HL-60/S4 treated with phorbol 12-myristate 13-acetate at 8.2 ng/mL for 4 days and 3 days (cell line): ENCODE measurements around the gene KLB.
"Not testable (repeated sequence)": the region's sequence is repeated elsewhere in the genome, so short reads cannot be mapped to it uniquely, and the experiment has no call there.

ENCODE experiments used
- in situ Hi-C: fragments of 300-500 bp; cut with MboI; formaldehyde crosslinking; loops from 2 replicates; pipeline ENCODE4 v1.15.0; 2022; ENCODE audit warnings: low sequenced_read_pairs

Gene KLB

DNA sequence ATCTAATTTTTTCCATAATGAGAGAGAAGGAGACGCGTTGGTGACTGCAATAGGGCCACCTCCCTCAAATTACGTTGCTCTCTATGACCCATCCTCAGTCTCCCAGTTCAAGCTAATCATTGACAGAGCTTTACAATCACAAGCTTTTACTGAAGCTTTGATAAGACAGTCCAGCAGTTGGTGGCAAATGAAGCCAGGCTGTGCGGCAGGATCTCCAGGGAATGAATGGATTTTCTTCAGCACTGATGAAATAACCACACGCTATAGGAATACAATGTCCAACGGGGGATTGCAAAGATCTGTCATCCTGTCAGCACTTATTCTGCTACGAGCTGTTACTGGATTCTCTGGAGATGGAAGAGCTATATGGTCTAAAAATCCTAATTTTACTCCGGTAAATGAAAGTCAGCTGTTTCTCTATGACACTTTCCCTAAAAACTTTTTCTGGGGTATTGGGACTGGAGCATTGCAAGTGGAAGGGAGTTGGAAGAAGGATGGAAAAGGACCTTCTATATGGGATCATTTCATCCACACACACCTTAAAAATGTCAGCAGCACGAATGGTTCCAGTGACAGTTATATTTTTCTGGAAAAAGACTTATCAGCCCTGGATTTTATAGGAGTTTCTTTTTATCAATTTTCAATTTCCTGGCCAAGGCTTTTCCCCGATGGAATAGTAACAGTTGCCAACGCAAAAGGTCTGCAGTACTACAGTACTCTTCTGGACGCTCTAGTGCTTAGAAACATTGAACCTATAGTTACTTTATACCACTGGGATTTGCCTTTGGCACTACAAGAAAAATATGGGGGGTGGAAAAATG is at the start of gene KLB:
KLB (plus strand) TSS at position 168 of the 821 bp plus-strand sequence; CDS start at position 188, 20 bp downstream.
- in situ Hi-C loops = no loop called here

DNA sequence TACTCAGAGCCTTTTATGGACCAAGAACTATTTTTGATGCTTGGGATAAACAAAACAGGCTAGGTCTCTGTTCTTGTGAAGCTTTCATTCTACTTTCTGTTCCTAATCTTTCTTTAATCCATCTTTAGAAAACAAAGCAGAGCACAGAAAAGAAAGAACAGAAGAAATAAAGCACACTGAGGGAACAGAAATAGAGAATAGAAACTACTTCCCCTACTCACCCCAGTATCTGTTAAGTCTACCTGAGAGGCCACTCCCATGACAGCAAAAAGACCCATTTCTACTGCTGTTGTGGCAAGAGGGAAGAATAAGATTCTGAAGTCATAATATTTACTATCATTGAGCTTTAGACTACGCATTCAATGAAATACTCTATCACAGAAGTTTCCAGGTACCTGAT is 49.7 kb upstream of the KLB start:
- in situ Hi-C loops = no loop called here

GRCh38 chr4:39360611-39361010 is 46.1 kb upstream of the KLB start:
- in situ Hi-C loops = not testable (repeated sequence)

- in situ Hi-C loops = no loop called here
Observed at GRCh38 chr4:39362827-39363226, 43.9 kb upstream of the KLB start.

GRCh38 chr4:39363773-39364393 is 42.8 kb upstream of the KLB start:
- in situ Hi-C loops = no loop called here

DNA sequence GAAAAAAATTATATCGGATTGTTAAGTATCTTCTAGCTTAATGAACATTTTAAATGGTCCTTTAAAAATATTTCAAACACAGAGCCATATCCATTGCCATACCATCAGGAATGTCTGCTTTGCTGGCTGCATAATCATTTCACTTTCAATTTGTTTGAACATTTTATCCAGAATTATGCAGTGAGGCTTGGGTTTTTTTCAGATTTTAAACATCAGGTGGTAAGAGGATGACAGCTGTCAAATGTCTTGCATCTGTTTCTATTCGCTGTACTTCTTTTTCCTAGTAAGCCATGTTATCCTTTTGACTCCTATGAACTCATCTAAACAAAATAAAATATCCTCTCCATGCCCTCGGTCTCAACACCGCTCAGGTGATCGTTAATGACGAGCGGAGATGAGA is 41.4 kb upstream of the KLB start:
- in situ Hi-C loops = no loop called here

GRCh38 chr4:39365830-39366771 is 40.6 kb upstream of the KLB start, which contains the start of gene RFC1:
Gene RFC1 (minus strand): TSS chr4:39366362. CDS start chr4:39366241, 121 bp downstream.
- in situ Hi-C loops = no loop called here

DNA sequence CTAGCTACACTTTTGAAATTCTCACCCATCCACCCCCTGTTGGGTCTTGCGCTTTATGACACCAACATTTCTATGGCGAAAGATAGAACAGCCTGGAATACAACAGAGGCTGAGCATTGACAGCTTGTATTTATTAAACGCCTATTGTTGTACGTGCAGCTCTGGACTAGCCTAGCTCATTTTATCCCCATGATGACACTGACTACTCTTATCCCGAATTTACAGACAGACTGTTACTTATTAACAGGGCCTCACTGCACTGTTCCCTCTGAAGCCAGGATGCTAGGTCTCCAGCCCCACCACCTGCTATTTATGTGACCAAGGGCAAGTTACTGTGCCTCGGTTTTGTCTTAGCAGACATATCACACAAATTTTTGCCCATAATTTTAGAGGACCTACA is 39.6 kb upstream of the KLB start:
- in situ Hi-C loops = no loop called here

- in situ Hi-C loops = no loop called here
Observed at GRCh38 chr4:39369301-39369700, 37.4 kb upstream of the KLB start.

GRCh38 chr4:39371209-39371608 is 35.5 kb upstream of the KLB start:
- in situ Hi-C loops = not testable (repeated sequence)

DNA sequence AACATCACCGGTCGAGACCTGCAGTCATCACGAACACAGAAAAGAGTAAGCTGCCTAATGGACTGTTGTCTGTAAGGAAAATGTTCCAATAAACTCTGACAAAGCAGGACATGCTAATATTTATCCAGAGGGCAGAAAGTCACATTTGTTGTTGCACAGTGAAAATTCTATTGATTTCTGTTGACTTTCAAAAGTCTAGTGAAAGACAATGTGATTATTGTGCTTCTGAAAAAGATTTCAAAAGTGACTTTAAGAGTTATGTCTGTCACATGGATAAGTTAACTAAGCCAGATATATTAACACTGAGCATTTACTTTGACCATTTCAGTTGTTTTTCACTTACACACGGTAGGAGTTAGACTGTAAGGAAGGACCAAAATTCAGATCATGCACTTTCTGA is 31.3 kb upstream of the KLB start:
- in situ Hi-C loops = no loop called here

DNA sequence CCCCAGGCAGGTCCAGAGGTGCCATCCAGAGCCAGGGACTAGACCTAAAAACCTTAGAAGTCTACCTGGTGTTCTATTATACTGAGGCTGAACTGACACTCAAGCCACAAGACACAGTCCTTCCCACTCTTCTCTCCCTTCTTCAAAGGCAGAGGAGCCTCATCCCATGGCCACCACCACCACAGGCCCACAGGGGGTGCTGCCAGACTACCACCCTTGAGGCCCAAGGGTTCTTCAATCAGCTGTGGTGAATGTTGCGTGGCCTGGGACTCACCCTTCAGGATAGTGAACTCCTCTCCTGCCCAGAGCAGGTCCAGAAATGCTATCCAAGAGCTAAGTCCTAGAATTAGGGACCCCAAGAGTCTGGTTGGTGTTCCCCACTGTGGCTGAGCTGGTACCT is 23.0 kb upstream of the KLB start:
- in situ Hi-C loops = no loop called here

DNA sequence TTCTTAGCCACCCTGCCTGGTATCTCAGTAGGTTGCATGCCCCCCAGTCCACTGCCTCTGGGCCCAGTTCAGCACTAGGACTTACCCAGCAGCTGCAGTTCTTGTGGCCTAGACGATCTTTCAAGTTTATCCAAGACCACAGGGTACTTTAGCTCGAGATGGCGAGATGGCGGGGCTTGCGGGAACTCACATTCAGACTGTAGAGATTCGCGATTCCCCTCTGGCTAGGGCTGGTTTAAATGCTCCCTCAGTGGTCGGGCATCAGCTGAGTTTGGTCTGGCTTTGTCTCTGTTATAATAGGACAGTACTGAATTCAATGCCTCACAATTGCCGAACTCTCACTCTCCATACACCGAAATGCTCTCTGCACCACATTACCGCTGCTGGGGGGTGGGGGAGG is 22.2 kb upstream of the KLB start:
- in situ Hi-C loops = no loop called here

DNA sequence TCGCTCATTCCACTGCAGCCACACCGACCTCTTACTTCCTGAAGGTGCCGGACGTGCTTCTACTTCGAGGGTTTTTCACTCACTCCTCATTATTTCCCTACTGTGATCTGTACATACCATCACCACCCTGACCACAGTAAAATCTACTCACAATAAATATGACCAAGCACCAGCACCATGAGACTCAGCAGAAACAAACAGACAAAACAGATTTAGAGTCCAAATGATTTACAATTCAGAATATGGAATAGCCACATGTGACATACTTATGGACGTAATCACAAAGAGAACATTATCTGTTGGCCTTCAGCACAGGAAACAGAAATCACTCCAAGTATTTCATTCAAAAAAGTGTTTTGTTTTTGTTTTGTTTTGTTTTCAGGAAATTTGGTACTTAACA is 16.1 kb upstream of the KLB start:
- in situ Hi-C loops = no loop called here

- in situ Hi-C loops = no loop called here
Observed at GRCh38 chr4:39394706-39395105, 12.0 kb upstream of the KLB start.

DNA sequence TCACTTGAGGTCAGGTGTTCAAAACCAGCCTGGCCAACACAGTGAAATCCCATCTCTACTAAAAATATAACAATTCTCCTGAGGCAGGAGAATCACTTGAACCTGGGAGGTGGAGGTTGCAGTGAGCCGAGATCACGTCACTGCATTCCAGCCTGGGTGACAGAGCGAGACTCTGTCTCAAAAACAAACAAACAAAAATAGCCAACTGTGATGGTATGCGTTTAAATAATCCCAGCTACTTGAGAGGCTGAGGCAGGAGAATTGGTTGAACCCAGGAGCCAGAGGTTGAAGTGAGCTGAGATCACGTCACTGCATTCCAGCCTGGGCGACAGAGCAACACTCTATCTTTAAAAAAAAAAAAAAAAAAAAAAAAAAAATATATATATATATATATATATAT is 5.1 kb upstream of the KLB start:
- in situ Hi-C loops = not testable (repeated sequence)

- in situ Hi-C loops = no loop called here
Observed at GRCh38 chr4:39407584-39407885, 805 bp downstream of the KLB start.

DNA sequence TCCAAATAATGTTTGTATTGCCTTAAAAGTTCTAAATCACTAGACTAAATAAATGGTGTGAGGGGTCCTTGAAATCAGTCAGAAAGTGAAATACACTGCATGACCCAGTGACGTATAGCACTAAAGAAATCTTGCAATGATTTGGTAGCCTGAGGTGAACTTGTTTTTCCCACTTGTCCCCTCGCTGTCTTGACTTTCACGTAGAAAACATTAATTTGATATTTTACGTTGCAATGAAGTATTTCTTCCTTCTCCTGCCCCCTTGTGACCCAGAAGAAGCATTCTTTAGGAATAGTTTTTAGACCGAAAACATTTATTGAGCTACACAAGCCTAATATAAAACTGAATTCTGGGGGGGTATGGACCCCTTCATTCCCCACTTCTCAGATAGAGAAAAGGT is 3.7 kb downstream of the KLB start:
- in situ Hi-C loops = no loop called here

- in situ Hi-C loops = not testable (repeated sequence)
Observed at GRCh38 chr4:39411561-39411960, 4.8 kb downstream of the KLB start.

GRCh38 chr4:39415678-39416283 is 9.1 kb downstream of the KLB start:
- in situ Hi-C loops = no loop called here

- in situ Hi-C loops = no loop called here
Observed at GRCh38 chr4:39422247-39422646, 15.5 kb downstream of the KLB start.
